ENCODE data around the gene PDE1C. TPM values are rescaled to one million over a fixed set of nuclear protein-coding genes. Genes with fewer than 3 reads are reported as not detected.

PDE1C gene
- 1 to 10 TPM; 7.6 to 9.5 TPM for total RNA-seq
- polyA plus RNA-seq (ENCODE audit: insufficient read depth, low read depth, low replicate concordance): 9.5 TPM
- long read RNA-seq, donor 1: 0 reads
- long read RNA-seq, donor 2: 0 reads

- 0 to 1% methylated on average over 43 to 64 of the region's 88 CpGs for WGBS, 2 donors
- TF ChIP-seq CTCF (IDR thresholded peaks at IDR 0.05) (no peak), POLR2A (IDR thresholded peaks at IDR 0.05) (no peak)
- intact Hi-C loops (cut with DNase I; ENCODE audit: low total_unique reads): no loop called here
- Histone ChIP-seq H3K4me1 (no peaks in the 10 kb centered on the region), H3K27ac (no peak within 1 kb of the TSS), H3K36me3 (ENCODE audit: low read depth, missing control alignments) (no peaks in the 10 kb centered on the region), H3K4me3 (peak within 1 kb of the TSS; percentile 37 to 45), H3K27me3 (no peaks in the 10 kb centered on the region), H3K9me3 (no peaks in the 10 kb centered on the region)
- DNase-seq: no peak
These were observed at the start of gene PDE1C for GRCh38 chr7:32070406-32071360. TSS of gene PDE1C (minus strand) at chr7:32070407.

- intact Hi-C loops (cut with DNase I; ENCODE audit: low total_unique reads): no loop called here
- no peaks in the 10 kb centered on the region for H3K4me1 ChIP-seq
- WGBS, 2 donors: 76 to 100% methylated on average over 1 to 8 of the region's 8 CpGs
These were observed 49.6 kb upstream of the PDE1C start for GRCh38 chr7:32119790-32120196.

DNA sequence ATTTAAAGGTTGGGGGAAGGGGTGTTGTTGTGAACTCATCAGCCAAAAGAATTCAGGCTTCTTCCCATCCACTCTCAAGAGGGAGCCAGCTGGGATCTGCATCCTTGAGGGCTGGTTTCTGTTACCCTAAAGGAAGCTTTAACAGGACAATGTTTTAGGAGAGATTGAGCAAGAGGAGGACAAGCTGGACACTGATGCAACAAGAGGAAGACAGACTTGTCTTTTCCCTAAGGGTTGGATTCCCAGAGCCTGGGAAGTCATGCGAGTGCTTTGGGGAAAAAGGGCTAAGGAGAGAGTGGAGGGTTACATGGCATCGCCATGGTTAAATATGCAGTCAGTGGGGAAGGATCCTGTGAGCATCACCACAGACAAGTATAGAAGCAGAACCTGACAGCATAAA, 47.6 kb upstream of the PDE1C start:
- no peak for DNase-seq
- Histone ChIP-seq H3K36me3 (ENCODE audit: low read depth, missing control alignments) (no peaks in the 10 kb centered on the region), H3K4me1 (no peaks in the 10 kb centered on the region), H3K27me3 (no peaks in the 10 kb centered on the region), H3K9me3 (no peaks in the 10 kb centered on the region), H3K4me3 (no peak overlapping the region), H3K27ac (no peak overlapping the region)
- TF ChIP-seq POLR2A (IDR thresholded peaks at IDR 0.05): no peak
- TF ChIP-seq CTCF (IDR thresholded peaks at IDR 0.05): no peak
- intact Hi-C loops (cut with DNase I; ENCODE audit: low total_unique reads): no loop called here
- WGBS, 2 donors: 79 to 91% methylated on average over 2 of the region's 2 CpGs

More at GRCh38 chr7:32119790-32120196, 49.6 kb upstream of the PDE1C start:
- H3K27me3 ChIP-seq: no peaks in the 10 kb centered on the region
- no peaks in the 10 kb centered on the region for H3K9me3 ChIP-seq
- H3K4me3 ChIP-seq: no peak overlapping the region
- TF ChIP-seq CTCF (IDR thresholded peaks at IDR 0.05) (no peak), POLR2A (IDR thresholded peaks at IDR 0.05) (no peak)
- H3K36me3 ChIP-seq (ENCODE audit: low read depth, missing control alignments): no peaks in the 10 kb centered on the region
- no peak overlapping the region for H3K27ac ChIP-seq
- no peak for DNase-seq

DNA sequence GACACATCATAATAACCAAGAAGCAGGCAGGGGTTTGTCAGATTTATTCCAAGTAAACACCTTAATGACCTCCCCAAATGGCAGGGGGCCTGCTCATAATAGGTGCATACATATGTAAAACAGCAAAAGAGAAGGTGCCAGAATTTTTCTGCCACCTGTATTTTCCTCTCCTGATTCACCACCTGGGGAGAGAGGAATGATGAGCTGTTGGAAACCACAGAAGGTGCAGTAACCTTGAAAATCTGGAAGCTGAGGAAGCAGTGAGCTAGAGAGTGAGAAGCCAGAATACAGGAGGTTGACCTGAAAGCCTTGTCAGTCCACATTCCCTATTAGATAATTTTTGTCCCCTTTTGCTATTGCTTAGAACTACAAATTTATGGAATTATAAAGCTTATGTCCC, 46.2 kb upstream of the PDE1C start:
- intact Hi-C loops (cut with DNase I; ENCODE audit: low total_unique reads): no loop called here

More for the DNA sequence above, 46.2 kb upstream of the PDE1C start:
- H3K4me1 ChIP-seq: no peaks in the 10 kb centered on the region
- no peaks in the 10 kb centered on the region for H3K36me3 ChIP-seq (ENCODE audit: low read depth, missing control alignments)
- DNase-seq: no peak
- no peak overlapping the region for H3K27ac ChIP-seq
- no peak for TF ChIP-seq POLR2A (IDR thresholded peaks at IDR 0.05)
- TF ChIP-seq CTCF (IDR thresholded peaks at IDR 0.05): no peak
- H3K27me3 ChIP-seq: no peaks in the 10 kb centered on the region
- no peak overlapping the region for H3K4me3 ChIP-seq
- H3K9me3 ChIP-seq: no peaks in the 10 kb centered on the region
